Astrocyte (in vitro differentiated cells and primary cell): ENCODE results near the gene ANGPTL3.
"Not testable (repeated sequence)": the region's sequence is repeated elsewhere in the genome, so short reads cannot be mapped to it uniquely, and the experiment has no call there.

Experiments used
- CTCF ChIP-seq: IDR thresholded peaks from 2 replicates; pipeline ENCODE4 v1.5.1; 2011; ENCODE audit warnings: low read depth, mild to moderate bottlenecking, inconsistent platforms, low read length, moderate library complexity; ENCODE audit not compliant: insufficient read depth
- EZH2 ChIP-seq: IDR thresholded peaks from 2 replicates; pipeline ENCODE4 v1.6.1; 2012; ENCODE audit warnings: mild to moderate bottlenecking, low read length, inconsistent platforms; ENCODE audit not compliant: insufficient read depth

GRCh38 chr1:62571517-62571916 is 25.8 kb upstream of the ANGPTL3 start:
- not testable (repeated sequence) for TF ChIP-seq EZH2, CTCF
